Adipocyte (in vitro differentiated cells): ENCODE data around the gene LRRC14B.
"Not testable (repeated sequence)": the region's sequence is repeated elsewhere in the genome, so short reads cannot be mapped to it uniquely, and the experiment has no call there.

ENCODE experiments used
- DNase-seq: peaks from one replicate; pipeline ENCODE4 v3.0.0-alpha.2; 2015; ENCODE audit warnings: low read depth
- H3K27me3 ChIP-seq: replicated peaks from 2 replicates; pipeline ENCODE4 v1.7.0; 2013; ENCODE audit warnings: mild to moderate bottlenecking, low read length, moderate library complexity; ENCODE audit not compliant: control insufficient read depth, insufficient read depth
- H3K36me3 ChIP-seq: 2 replicates; pipeline ENCODE4 v1.7.0; 2013; ENCODE audit warnings: low read length, mild to moderate bottlenecking, moderate library complexity; ENCODE audit not compliant: control insufficient read depth, insufficient read depth, severe bottlenecking
- H3K4me1 ChIP-seq: 2 replicates; pipeline ENCODE4 v1.7.0; 2013; ENCODE audit warnings: mild to moderate bottlenecking, low read length, moderate library complexity; ENCODE audit not compliant: control insufficient read depth, insufficient read depth
- H3K4me3 ChIP-seq: 2 replicates; pipeline ENCODE4 v1.7.0; 2013; ENCODE audit warnings: mild to moderate bottlenecking, low read length, moderate library complexity
- H3K9ac ChIP-seq: 2 replicates; pipeline ENCODE4 v1.7.0; 2013; ENCODE audit warnings: mild to moderate bottlenecking, low read length, moderate library complexity
- H3K9me3 ChIP-seq: 2 replicates; pipeline ENCODE4 v1.7.0; 2013; ENCODE audit warnings: mild to moderate bottlenecking, low read length, moderate library complexity; ENCODE audit not compliant: control insufficient read depth

Gene LRRC14B

GRCh38 chr5:204966-205670 lies 13.8 kb downstream of the LRRC14B start:
- no peak for DNase-seq
- H3K36me3 ChIP-seq: peaks cover 22% of the 10 kb centered on the region

DNA sequence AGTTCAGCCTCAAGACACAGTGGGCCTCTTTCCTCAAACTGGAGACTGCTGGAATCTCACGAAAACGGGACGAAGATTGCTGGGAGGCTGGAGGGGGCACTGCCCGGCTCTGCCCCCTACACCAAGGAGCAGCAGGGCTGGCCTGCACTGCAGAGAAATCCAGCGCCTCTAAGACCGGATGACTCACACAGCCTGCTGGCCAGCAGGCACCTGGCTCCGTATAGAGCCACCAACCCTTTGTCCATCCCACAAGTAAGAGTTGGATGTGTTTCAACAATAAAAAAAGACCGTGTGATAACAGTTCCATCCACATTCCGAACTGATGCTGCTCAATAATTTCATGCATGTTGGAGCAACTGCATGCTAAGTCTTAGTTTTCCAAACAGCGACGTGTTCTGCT lies 15.1 kb downstream of the LRRC14B start:
- Histone ChIP-seq H3K4me1 (peaks cover 12% of the 10 kb centered on the region), H3K9ac (no peak overlapping the region), H3K9me3 (no peaks in the 10 kb centered on the region), H3K36me3 (peaks cover 22% of the 10 kb centered on the region), H3K27me3 (no peaks in the 10 kb centered on the region), H3K4me3 (no peak overlapping the region)
- DNase-seq: no peak

More at GRCh38 chr5:204966-205670, 13.8 kb downstream of the LRRC14B start:
- Histone ChIP-seq H3K9ac (no peak overlapping the region), H3K4me3 (no peak overlapping the region), H3K27me3 (no peaks in the 10 kb centered on the region), H3K4me1 (peaks cover 12% of the 10 kb centered on the region), H3K9me3 (no peaks in the 10 kb centered on the region)

GRCh38 chr5:206927-207536 lies 15.7 kb downstream of the LRRC14B start:
- Histone ChIP-seq H3K27me3 (no peaks in the 10 kb centered on the region), H3K4me1 (peaks cover 12% of the 10 kb centered on the region), H3K9ac (no peak overlapping the region), H3K36me3 (peaks cover 22% of the 10 kb centered on the region), H3K9me3 (no peaks in the 10 kb centered on the region), H3K4me3 (no peak overlapping the region)
- no peak for DNase-seq

- H3K36me3 ChIP-seq: peaks cover 22% of the 10 kb centered on the region
- DNase-seq: no peak
Measured at GRCh38 chr5:207599-207998, 16.3 kb downstream of the LRRC14B start.

DNA sequence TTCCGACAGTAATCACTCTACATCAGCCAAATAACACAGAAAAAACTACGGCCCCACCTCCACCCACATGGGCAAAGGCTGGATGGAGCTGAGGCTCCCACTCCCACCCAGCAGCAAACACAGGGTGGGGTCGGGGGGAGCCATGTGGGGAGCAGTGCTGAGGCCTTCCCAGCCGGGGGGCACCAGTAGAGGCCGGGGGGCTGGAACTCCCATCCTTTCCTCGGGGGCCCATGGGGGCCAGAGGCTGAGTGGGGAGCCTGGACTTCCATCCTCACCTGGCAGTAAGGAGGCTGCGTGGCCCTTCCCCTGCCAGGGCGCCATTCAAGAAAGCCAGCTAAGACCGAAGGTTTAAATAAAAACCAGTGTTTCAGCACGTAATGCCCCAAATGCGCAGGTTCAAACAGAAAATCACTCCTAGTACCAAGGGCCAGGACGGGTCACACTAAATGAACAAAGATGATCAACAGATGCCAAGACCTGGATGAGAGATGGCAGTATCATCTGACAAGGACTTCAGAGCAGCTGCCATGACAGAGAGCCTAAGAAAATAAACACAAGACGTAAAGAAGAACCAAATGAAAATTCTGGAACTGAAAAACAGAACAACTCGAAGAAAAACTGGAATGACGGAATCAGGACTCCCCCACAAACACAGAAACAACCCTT lies 17.3 kb downstream of the LRRC14B start:
- H3K9me3 ChIP-seq: no peaks in the 10 kb centered on the region
- H3K36me3 ChIP-seq: peaks cover 17% of the 10 kb centered on the region
- peaks cover 12% of the 10 kb centered on the region for H3K4me1 ChIP-seq
- H3K9ac ChIP-seq: no peak overlapping the region
- no peaks in the 10 kb centered on the region for H3K27me3 ChIP-seq
- H3K4me3 ChIP-seq: no peak overlapping the region
- DNase-seq: no peak

More at GRCh38 chr5:207599-207998, 16.3 kb downstream of the LRRC14B start:
- no peak overlapping the region for H3K9ac ChIP-seq
- peaks cover 12% of the 10 kb centered on the region for H3K4me1 ChIP-seq
- H3K27me3 ChIP-seq: no peaks in the 10 kb centered on the region
- H3K9me3 ChIP-seq: no peaks in the 10 kb centered on the region
- no peak overlapping the region for H3K4me3 ChIP-seq

- H3K4me3 ChIP-seq: no peak overlapping the region
- H3K9me3 ChIP-seq: no peaks in the 10 kb centered on the region
- H3K4me1 ChIP-seq: peaks cover 3% of the 10 kb centered on the region
- no peak for DNase-seq
- H3K27me3 ChIP-seq: no peaks in the 10 kb centered on the region
- peaks cover 8% of the 10 kb centered on the region for H3K36me3 ChIP-seq
- no peak overlapping the region for H3K9ac ChIP-seq
Measured at GRCh38 chr5:213803-214395, 22.6 kb downstream of the LRRC14B start.

DNA sequence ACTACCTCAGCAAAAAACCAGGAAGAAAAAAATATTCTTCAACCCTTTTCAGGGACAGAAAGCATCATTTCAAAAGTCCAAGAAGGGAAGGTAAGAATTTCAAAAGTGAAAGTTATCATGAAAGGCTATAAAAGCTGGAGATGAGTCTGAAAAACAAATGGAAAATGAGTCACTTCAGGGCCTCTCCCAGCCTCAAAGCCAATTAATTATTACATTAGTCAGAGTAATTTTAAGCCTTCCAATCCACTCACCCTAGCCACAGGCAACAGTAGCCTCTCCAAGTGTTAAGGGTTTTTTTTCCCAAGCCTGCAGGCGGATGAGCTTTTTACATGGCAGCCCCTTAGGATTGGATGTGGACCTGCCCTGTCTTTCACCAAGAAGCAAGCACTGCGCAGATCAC lies 24.0 kb downstream of the LRRC14B start:
- H3K36me3 ChIP-seq, H3K27me3 ChIP-seq, H3K4me1 ChIP-seq, H3K9me3 ChIP-seq: not testable (repeated sequence)
- peak; percentile 6 for DNase-seq
- peak overlapping the region; percentile 50 for H3K4me3 ChIP-seq
- H3K9ac ChIP-seq: peak overlapping the region; percentile 42

DNA sequence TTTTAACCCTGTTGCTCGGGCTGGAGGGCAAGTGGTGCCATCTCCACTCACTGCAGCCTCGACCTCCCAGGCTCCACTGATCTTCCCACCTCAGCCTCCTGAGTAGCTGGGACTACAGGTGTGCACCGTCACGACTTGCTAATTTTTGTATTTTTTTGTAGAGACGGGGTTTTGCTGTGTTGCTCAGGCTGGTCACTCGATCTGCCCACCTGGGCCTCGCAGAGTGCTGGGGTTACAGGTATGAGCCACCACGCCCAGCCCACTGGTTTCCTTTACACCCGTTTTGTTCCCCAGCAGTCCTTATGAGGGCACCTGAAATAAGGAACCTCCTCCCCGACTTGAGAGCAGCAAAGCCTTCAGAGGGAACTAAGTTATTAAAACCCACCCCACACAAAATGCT lies 24.8 kb downstream of the LRRC14B start:
- H3K36me3 ChIP-seq, DNase-seq, H3K27me3 ChIP-seq, H3K9ac ChIP-seq, H3K9me3 ChIP-seq, H3K4me1 ChIP-seq, H3K4me3 ChIP-seq: not testable (repeated sequence)

GRCh38 chr5:217494-218456 lies 26.5 kb downstream of the LRRC14B start, which contains the start of the genes CCDC127 and SDHA:
Gene CCDC127 (minus strand): TSS chr5:218153. CDS start chr5:216849, 1,304 bp downstream.
Gene SDHA (plus strand): TSS chr5:218320. CDS start chr5:218356, 36 bp downstream.
- H3K4me1 ChIP-seq: peaks cover 17% of the 10 kb centered on the region
- H3K36me3 ChIP-seq: not testable (repeated sequence)

DNA sequence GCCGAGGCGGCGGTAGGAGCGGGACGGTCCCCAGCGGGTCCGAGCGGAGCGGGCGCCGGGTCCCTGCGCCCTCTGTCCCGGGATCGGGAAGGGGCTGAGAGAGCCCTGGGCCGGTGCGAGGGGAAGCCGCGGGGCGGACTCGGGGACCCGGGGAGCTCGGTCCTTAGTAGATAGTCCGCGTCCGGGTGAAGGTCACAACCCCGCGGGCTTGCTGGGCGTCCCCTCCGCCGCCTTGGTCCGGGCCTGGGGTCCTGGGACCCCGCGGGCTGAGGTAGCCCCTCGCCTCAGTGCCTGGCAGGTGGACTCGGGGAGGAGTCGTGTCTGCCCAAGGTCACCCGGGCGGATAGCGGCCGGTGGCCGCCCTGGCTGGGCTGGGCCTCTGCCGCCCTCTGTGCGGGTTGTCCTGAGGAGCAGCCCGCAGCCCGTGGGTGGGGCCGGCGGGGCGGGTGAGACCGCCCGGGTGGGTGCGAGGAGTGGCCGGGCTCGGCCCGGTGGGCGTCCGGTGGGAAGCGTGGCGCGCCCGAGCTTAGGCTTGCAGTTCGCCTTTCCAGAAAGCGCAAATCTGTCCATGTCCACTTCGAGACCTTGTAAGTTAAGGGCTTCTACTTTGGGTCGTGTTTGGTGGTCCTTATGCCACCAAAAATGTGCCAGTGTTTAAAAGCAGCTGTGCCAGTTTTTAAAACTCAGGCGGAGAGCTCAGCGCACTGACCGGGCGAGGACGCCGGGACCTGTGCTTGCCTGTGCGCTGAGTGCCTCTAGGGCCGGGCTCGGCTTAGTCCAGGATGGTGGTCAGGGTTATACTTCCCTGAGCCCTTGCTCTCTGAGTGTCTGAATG lies 27.4 kb downstream of the LRRC14B start:
- Histone ChIP-seq H3K4me3 (peak overlapping the region; percentile 85), H3K9ac (peak overlapping the region; percentile 97), H3K4me1 (peaks cover 26% of the 10 kb centered on the region), H3K36me3 (peaks cover 7% of the 10 kb centered on the region), H3K9me3 (no peaks in the 10 kb centered on the region), H3K27me3 (no peaks in the 10 kb centered on the region)
- peak; percentile 67 for DNase-seq

More at GRCh38 chr5:217494-218456, 26.5 kb downstream of the LRRC14B start, which contains the start of the genes CCDC127 and SDHA:
- not testable (repeated sequence) for H3K27me3 ChIP-seq, H3K9me3 ChIP-seq
- Histone ChIP-seq H3K9ac (peak within 1 kb of the TSS; percentile 97), H3K4me3 (peak within 1 kb of the TSS; percentile 85)
- peak; percentile 98 for DNase-seq
